HEK293 (cell line): ENCODE data around the gene ZNF221.

Experiments used
- CTCF ChIA-PET: fragments of 350-600 bp; formaldehyde crosslinking; extraction: SDS; loops from one replicate; lab custom pipeline; 2021; ENCODE audit warnings: antibody characterized with exemption; lab: Yijun Ruan, JAX
- POLR2A ChIA-PET: fragments of 300-600 bp; formaldehyde crosslinking; extraction: SDS; loops from one replicate; lab custom pipeline; 2020; ENCODE audit warnings: antibody characterized with exemption, inconsistent platforms; lab: Yijun Ruan, JAX
- H3K27ac ChIP-seq: fragments of 200-500 bp; sonication (Bioruptor generic); 2 replicates; pipeline ENCODE4 v1.5.1; 2014; ENCODE audit warnings: low read depth, low read length, control low read depth, inconsistent platforms; ENCODE audit errors: extremely low read depth
- H3K36me3 ChIP-seq, 2 experiments: fragments of 200-500 bp in 1 of 2; sonication (Bioruptor generic) in 1 of 2; 1 replicate in 1 of 2; 2 replicates in 1 of 2; pipeline ENCODE4 v1.5.1; 2014 to 2017; ENCODE audit warnings: inconsistent platforms in 2 of 2, low read length in 2 of 2; ENCODE audit not compliant: control insufficient read depth in 2 of 2, insufficient read depth in 1 of 2
- H3K4me1 ChIP-seq: fragments of 200-500 bp; sonication (Bioruptor generic); 2 replicates; pipeline ENCODE4 v1.5.1; 2014; ENCODE audit warnings: mild to moderate bottlenecking, low read length, inconsistent platforms; ENCODE audit not compliant: control insufficient read depth, insufficient read depth
- H3K4me3 ChIP-seq: 2 replicates; pipeline ENCODE4 v1.5.1; 2011; ENCODE audit warnings: low read depth, mild to moderate bottlenecking, control low read depth, low read length, moderate library complexity
- H3K9me3 ChIP-seq: fragments of 200-500 bp; sonication (Bioruptor generic); 2 replicates; pipeline ENCODE4 v1.5.1; 2014; ENCODE audit warnings: low read depth, low read length, inconsistent platforms; ENCODE audit not compliant: control insufficient read depth, insufficient read depth
- GLI4 ChIP-seq: fragments of 450-650 bp; formaldehyde crosslinking; IDR thresholded peaks from 2 replicates; pipeline ENCODE4 v1.5.1; 2016; ENCODE audit warnings: missing biosample characterization, missing genetic modification characterization
- HIC1 ChIP-seq: fragments of 450-650 bp; formaldehyde crosslinking; IDR thresholded peaks from 2 replicates; pipeline ENCODE4 v1.5.1; 2016; ENCODE audit warnings: missing biosample characterization, missing genetic modification characterization
- KLF1 ChIP-seq: fragments of 450-650 bp; formaldehyde crosslinking; IDR thresholded peaks from 2 replicates; pipeline ENCODE4 v1.5.1; 2016; ENCODE audit warnings: missing biosample characterization, missing genetic modification characterization
- KLF8 ChIP-seq: fragments of 450-650 bp; formaldehyde crosslinking; IDR thresholded peaks from 2 replicates; pipeline ENCODE4 v1.5.1; 2016; ENCODE audit warnings: missing biosample characterization, missing genetic modification characterization
- KLF9 ChIP-seq: fragments of 450-650 bp; formaldehyde crosslinking; IDR thresholded peaks from 2 replicates; pipeline ENCODE4 v1.5.1; 2016; ENCODE audit warnings: missing biosample characterization, missing genetic modification characterization, low read depth
- OSR2 ChIP-seq: fragments of 450-650 bp; formaldehyde crosslinking; IDR thresholded peaks from 2 replicates; pipeline ENCODE4 v1.5.1; 2016; ENCODE audit warnings: missing biosample characterization, missing genetic modification characterization
- PRDM4 ChIP-seq: fragments of 450-650 bp; formaldehyde crosslinking; IDR thresholded peaks from 2 replicates; pipeline ENCODE4 v1.5.1; 2017; ENCODE audit warnings: missing biosample characterization, missing genetic modification characterization
- SP2 ChIP-seq: fragments of 450-650 bp; formaldehyde crosslinking; IDR thresholded peaks from 2 replicates; pipeline ENCODE4 v1.5.1; 2016; ENCODE audit warnings: missing biosample characterization, missing genetic modification characterization
- TCF7L2 ChIP-seq: IDR thresholded peaks from 2 replicates; pipeline ENCODE4 v1.6.1; 2011; ENCODE audit warnings: low read depth, mild to moderate bottlenecking, inconsistent platforms, low read length, moderate library complexity, borderline replicate concordance
- ZEB2 ChIP-seq: fragments of 450-650 bp; formaldehyde crosslinking; IDR thresholded peaks from 2 replicates; pipeline ENCODE4 v1.5.1; 2016; ENCODE audit warnings: missing biosample characterization, missing genetic modification characterization
- ZNF10 ChIP-seq: fragments of 450-650 bp; formaldehyde crosslinking; IDR thresholded peaks from 2 replicates; pipeline ENCODE4 v1.5.1; 2017; ENCODE audit warnings: missing biosample characterization, missing genetic modification characterization
- ZNF132 ChIP-seq: fragments of 450-650 bp; formaldehyde crosslinking; IDR thresholded peaks from 2 replicates; pipeline ENCODE4 v1.5.1; 2017; ENCODE audit warnings: missing biosample characterization, missing genetic modification characterization, borderline replicate concordance
- ZNF133 ChIP-seq: fragments of 450-650 bp; formaldehyde crosslinking; IDR thresholded peaks from 2 replicates; pipeline ENCODE4 v1.5.1; 2016; ENCODE audit warnings: missing biosample characterization, missing genetic modification characterization
- ZNF146 ChIP-seq: fragments of 450-650 bp; formaldehyde crosslinking; IDR thresholded peaks from 2 replicates; pipeline ENCODE4 v1.5.1; 2016; ENCODE audit warnings: missing biosample characterization, missing genetic modification characterization
- ZNF16 ChIP-seq: fragments of 450-650 bp; formaldehyde crosslinking; IDR thresholded peaks from 2 replicates; pipeline ENCODE4 v1.5.1; 2016; ENCODE audit warnings: low read depth, missing biosample characterization, missing genetic modification characterization
- ZNF169 ChIP-seq: fragments of 450-650 bp; formaldehyde crosslinking; IDR thresholded peaks from 2 replicates; pipeline ENCODE4 v1.5.1; 2016; ENCODE audit warnings: missing biosample characterization, missing genetic modification characterization
- ZNF23 ChIP-seq: fragments of 450-650 bp; formaldehyde crosslinking; IDR thresholded peaks from 2 replicates; pipeline ENCODE4 v1.5.1; 2016; ENCODE audit warnings: missing biosample characterization, missing genetic modification characterization, borderline replicate concordance
- ZNF341 ChIP-seq: fragments of 450-650 bp; formaldehyde crosslinking; IDR thresholded peaks from 2 replicates; pipeline ENCODE4; 2016; ENCODE audit warnings: low read depth, missing biosample characterization, missing genetic modification characterization
- ZNF433 ChIP-seq: fragments of 450-650 bp; formaldehyde crosslinking; IDR thresholded peaks from 2 replicates; pipeline ENCODE4 v1.5.1; 2016; ENCODE audit warnings: missing biosample characterization, missing genetic modification characterization, low read depth
- ZNF513 ChIP-seq: fragments of 450-650 bp; IDR thresholded peaks from 2 replicates; pipeline ENCODE4 v1.5.1; 2018; ENCODE audit warnings: missing biosample characterization, missing genetic modification characterization
- ZNF514 ChIP-seq: fragments of 450-650 bp; formaldehyde crosslinking; IDR thresholded peaks from 2 replicates; pipeline ENCODE4 v1.5.1; 2016; ENCODE audit warnings: missing biosample characterization, missing genetic modification characterization
- ZNF555 ChIP-seq: fragments of 450-650 bp; formaldehyde crosslinking; conservative IDR thresholded peaks from 2 replicates; pipeline ENCODE4 v1.5.1; 2017; ENCODE audit warnings: missing biosample characterization, mild to moderate bottlenecking, missing genetic modification characterization, inconsistent platforms
- ZNF610 ChIP-seq: fragments of 450-650 bp; formaldehyde crosslinking; IDR thresholded peaks from 2 replicates; pipeline ENCODE4 v1.5.1; 2016; ENCODE audit warnings: missing biosample characterization, missing genetic modification characterization, borderline replicate concordance
- ZNF701 ChIP-seq: fragments of 450-650 bp; formaldehyde crosslinking; IDR thresholded peaks from 2 replicates; pipeline ENCODE4 v1.5.1; 2016; ENCODE audit warnings: missing biosample characterization, missing genetic modification characterization
- ZNF707 ChIP-seq: fragments of 450-650 bp; formaldehyde crosslinking; IDR thresholded peaks from 2 replicates; pipeline ENCODE4 v1.5.1; 2016; ENCODE audit warnings: missing biosample characterization, missing genetic modification characterization
- ZNF76 ChIP-seq: fragments of 450-650 bp; formaldehyde crosslinking; IDR thresholded peaks from 2 replicates; pipeline ENCODE4; 2016; ENCODE audit warnings: low read depth, missing biosample characterization, missing genetic modification characterization, borderline replicate concordance
- ZNF777 ChIP-seq: fragments of 450-650 bp; formaldehyde crosslinking; IDR thresholded peaks from 2 replicates; pipeline ENCODE4 v1.5.1; 2017; ENCODE audit warnings: missing biosample characterization, missing genetic modification characterization, borderline replicate concordance
- ZNF785 ChIP-seq: fragments of 450-650 bp; formaldehyde crosslinking; IDR thresholded peaks from 2 replicates; pipeline ENCODE4 v1.5.1; 2016; ENCODE audit warnings: missing biosample characterization, missing genetic modification characterization
- ZNF843 ChIP-seq: fragments of 450-650 bp; formaldehyde crosslinking; IDR thresholded peaks from 2 replicates; pipeline ENCODE4 v1.5.1; 2016; ENCODE audit warnings: missing biosample characterization, missing genetic modification characterization
- ZSCAN23 ChIP-seq: fragments of 450-650 bp; formaldehyde crosslinking; IDR thresholded peaks from 2 replicates; pipeline ENCODE4 v1.5.1; 2016; ENCODE audit warnings: missing biosample characterization, missing genetic modification characterization
- TF ChIP-seq, protein P1 (sequence below): fragments of 450-650 bp; formaldehyde crosslinking; IDR thresholded peaks from 2 replicates; pipeline ENCODE4 v1.5.1; 2016; ENCODE audit warnings: missing biosample characterization, missing genetic modification characterization

The ZNF221 gene

GRCh38 chr19:43950834-43951645 lies at the start of gene ZNF221:
ZNF221 (plus strand) TSS chr19:43951228; CDS start chr19:43962727, 11,499 bp downstream.
- H3K27ac ChIP-seq, result peak within 1 kb of the TSS; percentile 82
- ChIA-PET CTCF (interaction anchor here (0.5 to 3.1 kb wide), 16 partner anchors 9 to 1385 kb away, joined by 3 to 19 read pairs (median 3); partner anchors contain the start of gene ZNF45), POLR2A (interaction anchor here (0.6 to 3.0 kb wide), 23 partner anchors 8 to 355 kb away, joined by 3 to 114 read pairs (median 5); partner anchors contain the start of genes IRGQ, ZNF222, ZNF223 and ZNF224)
- H3K4me3 ChIP-seq, result peak within 1 kb of the TSS; percentile 57
- H3K4me1 ChIP-seq, result no peaks in the 10 kb centered on the region
- H3K9me3 ChIP-seq, result peaks cover 21% of the 10 kb centered on the region
- peaks cover 20 to 35% of the 10 kb centered on the region in 2 experiments for H3K36me3 ChIP-seq
- TF ChIP-seq ZNF707 (no peak), ZSCAN23 (tag by site-specific recombination) (peak; percentile 52; the same call in 1 of the 2 replicates), ZNF433 (tag by site-specific recombination) (no peak), GLI4 (tag by site-specific recombination) (no peak), KLF1 (tag by site-specific recombination) (peak; percentile 24; the same call in 1 of the 2 replicates), ZNF843 (tag by site-specific recombination) (peak; percentile 70), ZNF555 (tag by site-specific recombination) (no peak), KLF9 (tag by site-specific recombination) (no peak), HIC1 (tag by site-specific recombination) (peak; percentile 76), ZEB2 (peak; percentile 89), ZNF146 (tag by site-specific recombination) (peak; percentile 24), ZNF785 (tag by site-specific recombination) (peak; percentile 53; the same call in 1 of the 2 replicates), ZNF701 (tag by site-specific recombination) (peak; percentile 85; the same call in 1 of the 2 replicates), ZNF10 (tag by site-specific recombination) (no peak), ZNF132 (no peak), ZNF514 (tag by site-specific recombination) (no peak), ZNF341 (tag by site-specific recombination) (peak; percentile 64), ZNF23 (tag by site-specific recombination) (peak; percentile 11; the same call in 1 of the 2 replicates), OSR2 (tag by site-specific recombination) (0 out of 2 replicates have a peak, but pooled peaks have one; percentile 25), ZNF169 (tag by site-specific recombination) (no peak), TCF7L2 (no peak), ZNF133 (tag by site-specific recombination) (peak; percentile 23; the same call in 1 of the 2 replicates), ZNF513 (tag by site-specific recombination) (peak; percentile 33; the same call in 1 of the 2 replicates), PRDM4 (peak; percentile 58), KLF8 (tag by site-specific recombination) (peak; percentile 92), ZNF76 (peak; percentile 100), ZNF610 (tag by site-specific recombination) (peak; percentile 85; the same call in 1 of the 2 replicates), SP2 (tag by site-specific recombination) (peak; percentile 88), ZNF16 (tag by site-specific recombination) (no peak), ZNF777 (tag by site-specific recombination) (peak; percentile 59; the same call in 1 of the 2 replicates)
- TF ChIP-seq, protein P1, sequence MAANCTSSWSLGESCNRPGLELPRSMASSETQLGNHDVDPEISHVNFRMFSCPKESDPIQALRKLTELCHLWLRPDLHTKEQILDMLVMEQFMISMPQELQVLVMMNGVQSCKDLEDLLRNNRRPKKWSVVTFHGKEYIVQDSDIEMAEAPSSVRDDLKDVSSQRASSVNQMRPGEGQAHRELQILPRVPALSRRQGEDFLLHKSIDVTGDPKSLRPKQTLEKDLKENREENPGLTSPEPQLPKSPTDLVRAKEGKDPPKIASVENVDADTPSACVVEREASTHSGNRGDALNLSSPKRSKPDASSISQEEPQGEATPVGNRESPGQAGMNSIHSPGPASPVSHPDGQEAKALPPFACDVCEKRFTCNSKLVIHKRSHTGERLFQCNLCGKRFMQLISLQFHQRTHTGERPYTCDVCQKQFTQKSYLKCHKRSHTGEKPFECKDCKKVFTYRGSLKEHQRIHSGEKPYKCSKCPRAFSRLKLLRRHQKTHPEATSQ, result no peak
